ENCODE measurements around the gene CCDC177. TPM values are rescaled to one million over a fixed set of nuclear protein-coding genes. Genes with fewer than 3 reads are reported as not detected.
"Not testable (repeated sequence)": the region's sequence is repeated elsewhere in the genome, so short reads cannot be mapped to it uniquely, and the experiment has no call there.

Gene CCDC177
- total RNA-seq, 1 experiment from 2014 or later, result not detected

GRCh38 chr14:69600304-69600891 is 25.7 kb upstream of the CCDC177 start:
- no peak for DNase-seq (ENCODE audit: low spot score)

- DNase-seq (ENCODE audit: low spot score), result not testable (repeated sequence)
Observed at GRCh38 chr14:69599431-69599830, 24.8 kb upstream of the CCDC177 start.

GRCh38 chr14:69595336-69595735 is 20.7 kb upstream of the CCDC177 start:
- DNase-seq (ENCODE audit: low spot score), result no peak

- DNase-seq (ENCODE audit: low spot score), result no peak
Observed at GRCh38 chr14:69594846-69595245, 20.2 kb upstream of the CCDC177 start.

GRCh38 chr14:69593018-69593677 is 18.5 kb upstream of the CCDC177 start:
- peak; percentile 49 for DNase-seq (ENCODE audit: low spot score)

- DNase-seq (ENCODE audit: low spot score), result no peak
Observed at GRCh38 chr14:69591317-69591716, 16.6 kb upstream of the CCDC177 start.

- no peak for DNase-seq (ENCODE audit: low spot score)
Observed at GRCh38 chr14:69587389-69587788, 12.7 kb upstream of the CCDC177 start.

- DNase-seq (ENCODE audit: low spot score), result no peak
Observed at GRCh38 chr14:69586404-69586803, 11.7 kb upstream of the CCDC177 start.

- no peak for DNase-seq (ENCODE audit: low spot score)
Observed at GRCh38 chr14:69584389-69584788, 9.7 kb upstream of the CCDC177 start.

GRCh38 chr14:69582829-69583228 is 8.2 kb upstream of the CCDC177 start:
- no peak for DNase-seq (ENCODE audit: low spot score)

- DNase-seq (ENCODE audit: low spot score), result no peak
Observed at GRCh38 chr14:69582212-69582611, 7.5 kb upstream of the CCDC177 start.

- DNase-seq (ENCODE audit: low spot score), result no peak
Observed at GRCh38 chr14:69581316-69581935, 6.8 kb upstream of the CCDC177 start.

GRCh38 chr14:69580009-69580577 is 5.4 kb upstream of the CCDC177 start:
- DNase-seq (ENCODE audit: low spot score), result peak; percentile 32

GRCh38 chr14:69579476-69579875 is 4.8 kb upstream of the CCDC177 start:
- no peak for DNase-seq (ENCODE audit: low spot score)

- DNase-seq (ENCODE audit: low spot score), result no peak
Observed at GRCh38 chr14:69574954-69575295, 254 bp upstream of the CCDC177 start.

- DNase-seq (ENCODE audit: low spot score), result no peak
Observed at GRCh38 chr14:69573831-69574262, 824 bp downstream of the CCDC177 start.

- DNase-seq (ENCODE audit: low spot score), result no peak
Observed at GRCh38 chr14:69573205-69573830, 1.4 kb downstream of the CCDC177 start.

- no peak for DNase-seq (ENCODE audit: low spot score)
Observed at GRCh38 chr14:69572841-69573135, 1.9 kb downstream of the CCDC177 start.

GRCh38 chr14:69572030-69572840 is 2.4 kb downstream of the CCDC177 start:
- DNase-seq (ENCODE audit: low spot score), result no peak

GRCh38 chr14:69571449-69572029 is 3.1 kb downstream of the CCDC177 start:
- no peak for DNase-seq (ENCODE audit: low spot score)

- no peak for DNase-seq (ENCODE audit: low spot score)
Observed at GRCh38 chr14:69570836-69571330, 3.8 kb downstream of the CCDC177 start.
